ENCODE measurements around the gene DYSF. TPM values are rescaled to one million over a fixed set of nuclear protein-coding genes. Genes with fewer than 3 reads are reported as not detected.

DYSF gene
- total RNA-seq, 1 experiment from 2014 or later, result 5.5 TPM

- H3K27me3 ChIP-seq (ENCODE audit: insufficient read depth, low read length), result no peaks in the 10 kb centered on the region
- H2AK5ac ChIP-seq (ENCODE audit: insufficient read length, low read length), result no peak overlapping the region
- peaks cover 24 to 25% of the 10 kb centered on the region in 2 experiments for H3K4me1 Mint-ChIP-seq
- H2BK5ac ChIP-seq (ENCODE audit: insufficient read length, low read length), result no peak overlapping the region
- no peak overlapping the region for H3K4ac ChIP-seq (ENCODE audit: low read depth, low read length)
- H3K9me3 ChIP-seq (ENCODE audit: control insufficient read depth, low read depth, low read length), result no peaks in the 10 kb centered on the region
- H3K27ac Mint-ChIP-seq, result peak overlapping the region in 1 of 3 experiments; percentile 77; a peak in 1 of 7 replicates
- no peak overlapping the region for H2BK12ac ChIP-seq (ENCODE audit: insufficient read length, low read depth, low read length)
- H3K9me3 Mint-ChIP-seq, result no peaks in the 10 kb centered on the region
- H2BK20ac ChIP-seq (ENCODE audit: low read depth, low read length, poor library complexity, severe bottlenecking), result no peak overlapping the region
- H3K27me3 Mint-ChIP-seq (ENCODE audit: low read depth), result no peaks in the 10 kb centered on the region
- H3K9ac ChIP-seq (ENCODE audit: extremely low read depth, insufficient read length, low read length), result no peak overlapping the region
- H3K18ac ChIP-seq (ENCODE audit: insufficient read length, low read depth, low read length), result no peak overlapping the region
- H3K14ac ChIP-seq (ENCODE audit: insufficient read depth, low read length), result peak overlapping the region; percentile 15; the same call in 1 of the 2 replicates
- H3K79me2 ChIP-seq (ENCODE audit: insufficient read depth, low read length), result no peaks in the 10 kb centered on the region
- H4K20me1 ChIP-seq (ENCODE audit: control insufficient read depth, insufficient read depth, insufficient read length), result no peaks in the 10 kb centered on the region
- no peak overlapping the region for H2BK15ac ChIP-seq (ENCODE audit: low read depth, low read length)
- no peak overlapping the region for H2BK120ac ChIP-seq (ENCODE audit: low read depth, low read length, poor library complexity, severe bottlenecking)
- peak overlapping the region; percentile 40 for H3K56ac ChIP-seq (ENCODE audit: insufficient read length, low read depth, low read length)
- no peak overlapping the region for H2AFZ ChIP-seq (ENCODE audit: low read length)
- no peaks in the 10 kb centered on the region for H3K4me1 ChIP-seq (ENCODE audit: insufficient read depth, low read length)
- no peak for TF ChIP-seq CTCF (conservative IDR thresholded peaks at IDR 0.05)
- no peak overlapping the region for H4K5ac ChIP-seq (ENCODE audit: insufficient read length, low read depth, low read length)
- H3K79me1 ChIP-seq (ENCODE audit: insufficient read depth, low read depth, low read length, poor library complexity, severe bottlenecking), result no peaks in the 10 kb centered on the region
- H3K27ac ChIP-seq (ENCODE audit: insufficient read length, low read depth, low read length), result no peak overlapping the region
- no peaks in the 10 kb centered on the region; a peak in 2 of 7 replicates for H3K36me3 Mint-ChIP-seq (ENCODE audit: insufficient read depth in 1 of 3, low read depth in 3 of 3)
- no peak for DNase-seq
- no peak overlapping the region for H4K8ac ChIP-seq (replicated peaks; ENCODE audit: insufficient read length, low read depth, low read length)
- H3T11ph ChIP-seq (ENCODE audit: low read length), result no peak overlapping the region
- H3K23ac ChIP-seq (ENCODE audit: insufficient read length, low read depth, low read length), result no peak overlapping the region
- H3K23me2 ChIP-seq (ENCODE audit: insufficient read length, low read depth, low read length, poor library complexity, severe bottlenecking), result no peaks in the 10 kb centered on the region
- no peak overlapping the region for H4K91ac ChIP-seq (ENCODE audit: insufficient read length, low read depth, low read length)
- H3K4me3 Mint-ChIP-seq, result no peak overlapping the region
- H3K4me2 ChIP-seq (ENCODE audit: insufficient read depth, insufficient read length, low read length), result no peak overlapping the region
- no CpG with 5 or more reads among the region's 10 CpGs for WGBS (ENCODE audit: extremely low coverage, insufficient read length, low lambda C conversion rate)
Measured at GRCh38 chr2:71588497-71589170, 135.3 kb downstream of the DYSF start.

All from H9 (cell line).